ENCODE measurements around the gene TRERF1.

DNA sequence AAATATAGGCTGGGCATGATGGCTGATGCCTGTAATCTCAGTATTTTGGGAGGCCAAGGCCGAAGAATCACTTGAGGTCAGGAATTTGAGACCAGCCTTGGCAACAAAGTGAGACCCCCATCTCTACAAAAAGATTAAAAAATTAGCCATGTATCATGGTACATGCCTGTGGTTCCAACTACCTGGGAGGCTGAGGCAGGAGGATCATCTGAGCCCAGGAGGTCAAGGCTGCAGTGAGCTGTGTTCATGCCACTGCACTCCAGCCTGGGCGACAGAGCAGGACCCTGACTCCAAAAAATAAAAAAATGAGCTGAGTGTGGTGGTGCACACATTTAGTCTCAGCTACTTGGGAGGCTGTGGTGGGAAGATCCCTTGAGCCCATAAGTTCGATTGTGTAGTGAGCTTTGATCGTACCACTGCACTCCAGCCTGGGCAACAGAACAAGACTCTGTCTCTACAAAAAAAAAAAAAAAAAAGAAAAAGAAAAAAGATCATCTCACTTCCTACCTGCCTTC lies 246.9 kb downstream of the TRERF1 start:
- TF ChIP-seq, protein P1, sequence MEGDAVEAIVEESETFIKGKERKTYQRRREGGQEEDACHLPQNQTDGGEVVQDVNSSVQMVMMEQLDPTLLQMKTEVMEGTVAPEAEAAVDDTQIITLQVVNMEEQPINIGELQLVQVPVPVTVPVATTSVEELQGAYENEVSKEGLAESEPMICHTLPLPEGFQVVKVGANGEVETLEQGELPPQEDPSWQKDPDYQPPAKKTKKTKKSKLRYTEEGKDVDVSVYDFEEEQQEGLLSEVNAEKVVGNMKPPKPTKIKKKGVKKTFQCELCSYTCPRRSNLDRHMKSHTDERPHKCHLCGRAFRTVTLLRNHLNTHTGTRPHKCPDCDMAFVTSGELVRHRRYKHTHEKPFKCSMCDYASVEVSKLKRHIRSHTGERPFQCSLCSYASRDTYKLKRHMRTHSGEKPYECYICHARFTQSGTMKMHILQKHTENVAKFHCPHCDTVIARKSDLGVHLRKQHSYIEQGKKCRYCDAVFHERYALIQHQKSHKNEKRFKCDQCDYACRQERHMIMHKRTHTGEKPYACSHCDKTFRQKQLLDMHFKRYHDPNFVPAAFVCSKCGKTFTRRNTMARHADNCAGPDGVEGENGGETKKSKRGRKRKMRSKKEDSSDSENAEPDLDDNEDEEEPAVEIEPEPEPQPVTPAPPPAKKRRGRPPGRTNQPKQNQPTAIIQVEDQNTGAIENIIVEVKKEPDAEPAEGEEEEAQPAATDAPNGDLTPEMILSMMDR (IDR thresholded peaks at IDR 0.05): no peak
- no peak for TF ChIP-seq POLR2A (IDR thresholded peaks at IDR 0.05)

All from testis (tissue), 2 donors.